Measurements from ENCODE around the gene CYTH1. TPM values are rescaled to one million over a fixed set of nuclear protein-coding genes. Genes with fewer than 3 reads are reported as not detected.

The CYTH1 gene
- total RNA-seq, 1 experiment from 2014 or later = 29.6 TPM

DNA sequence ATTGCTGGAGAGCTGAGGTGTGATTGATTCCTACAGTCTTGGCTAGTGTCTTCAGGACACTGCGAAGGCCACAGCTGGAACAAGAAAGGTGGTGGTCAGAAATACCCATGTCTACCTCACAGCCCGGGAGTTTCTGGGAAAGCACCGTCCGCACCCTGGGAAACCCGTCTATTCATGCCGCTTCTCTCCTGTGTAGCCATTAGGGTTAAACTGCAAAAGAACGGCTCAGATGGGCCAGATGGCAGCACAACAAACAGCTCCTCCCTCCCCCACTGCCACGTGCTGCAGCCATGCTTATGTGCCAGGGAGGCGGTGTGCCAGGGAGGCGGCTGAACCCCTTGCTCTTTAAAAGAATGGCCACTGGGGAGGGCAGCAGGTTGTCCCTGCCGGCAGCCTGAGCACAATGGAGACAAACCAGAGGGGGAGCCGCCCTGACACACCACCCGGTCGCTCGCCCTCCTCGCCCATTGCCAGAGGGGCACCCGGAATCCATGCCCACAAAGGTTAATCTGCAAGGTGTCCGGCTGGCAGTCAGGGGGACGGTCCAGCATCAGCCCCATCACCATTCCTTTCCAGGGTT, 65.2 kb downstream of the CYTH1 start:
- Histone ChIP-seq H3K4me3 (ENCODE audit: low read depth, low read length) (no peak overlapping the region), H3K4me1 (peaks cover 20% of the 10 kb centered on the region), H3K9me3 (no peaks in the 10 kb centered on the region), H3K36me3 (ENCODE audit: control insufficient read depth, insufficient read depth, low read length) (no peaks in the 10 kb centered on the region), H3K27me3 (replicated peaks; ENCODE audit: control insufficient read depth, insufficient read depth, low read length) (no peaks in the 10 kb centered on the region)
- Mint-ChIP-seq H3K27me3 (ENCODE audit: insufficient read depth, unreplicated experiment) (no peaks in the 10 kb centered on the region), H3K4me1 (ENCODE audit: low read depth, unreplicated experiment) (peaks cover 23% of the 10 kb centered on the region), H3K27ac (ENCODE audit: unreplicated experiment) (no peak overlapping the region), H3K36me3 (ENCODE audit: insufficient read depth, unreplicated experiment) (peaks cover 9% of the 10 kb centered on the region), H3K4me3 (ENCODE audit: unreplicated experiment) (no peak overlapping the region), H3K9me3 (ENCODE audit: unreplicated experiment) (no peaks in the 10 kb centered on the region)
- BruUV-seq (replicated peaks) = no TSS peak
- intact Hi-C loops (cut with micrococcal nuclease; ENCODE audit: unreplicated experiment) = no loop called here
- CTCF ChIA-PET = no interaction called here
- no peak for DNase-seq
- POLR2A ChIA-PET = no interaction called here
- TF ChIP-seq, protein P1, sequence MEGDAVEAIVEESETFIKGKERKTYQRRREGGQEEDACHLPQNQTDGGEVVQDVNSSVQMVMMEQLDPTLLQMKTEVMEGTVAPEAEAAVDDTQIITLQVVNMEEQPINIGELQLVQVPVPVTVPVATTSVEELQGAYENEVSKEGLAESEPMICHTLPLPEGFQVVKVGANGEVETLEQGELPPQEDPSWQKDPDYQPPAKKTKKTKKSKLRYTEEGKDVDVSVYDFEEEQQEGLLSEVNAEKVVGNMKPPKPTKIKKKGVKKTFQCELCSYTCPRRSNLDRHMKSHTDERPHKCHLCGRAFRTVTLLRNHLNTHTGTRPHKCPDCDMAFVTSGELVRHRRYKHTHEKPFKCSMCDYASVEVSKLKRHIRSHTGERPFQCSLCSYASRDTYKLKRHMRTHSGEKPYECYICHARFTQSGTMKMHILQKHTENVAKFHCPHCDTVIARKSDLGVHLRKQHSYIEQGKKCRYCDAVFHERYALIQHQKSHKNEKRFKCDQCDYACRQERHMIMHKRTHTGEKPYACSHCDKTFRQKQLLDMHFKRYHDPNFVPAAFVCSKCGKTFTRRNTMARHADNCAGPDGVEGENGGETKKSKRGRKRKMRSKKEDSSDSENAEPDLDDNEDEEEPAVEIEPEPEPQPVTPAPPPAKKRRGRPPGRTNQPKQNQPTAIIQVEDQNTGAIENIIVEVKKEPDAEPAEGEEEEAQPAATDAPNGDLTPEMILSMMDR (IDR thresholded peaks at IDR 0.05; ENCODE audit: insufficient read depth in 1 of 2, low read depth in 1 of 2, low read length in 1 of 2, severe bottlenecking in 1 of 2, unreplicated experiment in 1 of 2) = no peak

DNA sequence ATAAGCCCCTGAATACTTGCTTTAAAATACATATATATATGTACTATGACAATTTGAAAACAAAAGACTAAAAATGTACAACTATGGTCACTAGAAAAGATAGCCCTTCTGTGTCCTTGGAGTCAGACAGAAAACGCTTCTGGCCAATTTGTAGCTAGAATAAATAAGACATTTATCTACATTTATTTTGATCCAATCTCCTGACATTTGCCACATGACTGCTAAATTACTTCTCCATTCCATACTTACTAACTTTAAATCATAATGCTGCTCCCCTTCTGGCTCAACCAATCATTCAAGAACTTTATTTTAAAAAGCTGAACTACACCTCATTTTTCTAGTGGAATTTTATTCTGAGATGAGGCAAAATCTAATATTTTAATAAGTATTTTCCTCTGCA, 65.8 kb downstream of the CYTH1 start:
- Mint-ChIP-seq H3K9me3 (ENCODE audit: unreplicated experiment) (no peaks in the 10 kb centered on the region), H3K4me3 (ENCODE audit: unreplicated experiment) (no peak overlapping the region), H3K27me3 (ENCODE audit: insufficient read depth, unreplicated experiment) (no peaks in the 10 kb centered on the region), H3K36me3 (ENCODE audit: insufficient read depth, unreplicated experiment) (peaks cover 5% of the 10 kb centered on the region), H3K27ac (ENCODE audit: unreplicated experiment) (no peak overlapping the region), H3K4me1 (ENCODE audit: low read depth, unreplicated experiment) (peaks cover 23% of the 10 kb centered on the region)
- no peak overlapping the region for H3K4me3 ChIP-seq (ENCODE audit: low read depth, low read length)
- no TSS peak for BruUV-seq (replicated peaks)
- DNase-seq = no peak
- ChIA-PET CTCF (no interaction called here), POLR2A (no interaction called here)
- H3K4me1 ChIP-seq = peaks cover 20% of the 10 kb centered on the region
- H3K9me3 ChIP-seq = no peaks in the 10 kb centered on the region
- TF ChIP-seq, protein P1 (IDR thresholded peaks at IDR 0.05; ENCODE audit: insufficient read depth in 1 of 2, low read depth in 1 of 2, low read length in 1 of 2, severe bottlenecking in 1 of 2, unreplicated experiment in 1 of 2) = no peak
- no peaks in the 10 kb centered on the region for H3K36me3 ChIP-seq (ENCODE audit: control insufficient read depth, insufficient read depth, low read length)
- intact Hi-C loops (cut with micrococcal nuclease; ENCODE audit: unreplicated experiment) = no loop called here
- H3K27me3 ChIP-seq (replicated peaks; ENCODE audit: control insufficient read depth, insufficient read depth, low read length) = no peaks in the 10 kb centered on the region

DNA sequence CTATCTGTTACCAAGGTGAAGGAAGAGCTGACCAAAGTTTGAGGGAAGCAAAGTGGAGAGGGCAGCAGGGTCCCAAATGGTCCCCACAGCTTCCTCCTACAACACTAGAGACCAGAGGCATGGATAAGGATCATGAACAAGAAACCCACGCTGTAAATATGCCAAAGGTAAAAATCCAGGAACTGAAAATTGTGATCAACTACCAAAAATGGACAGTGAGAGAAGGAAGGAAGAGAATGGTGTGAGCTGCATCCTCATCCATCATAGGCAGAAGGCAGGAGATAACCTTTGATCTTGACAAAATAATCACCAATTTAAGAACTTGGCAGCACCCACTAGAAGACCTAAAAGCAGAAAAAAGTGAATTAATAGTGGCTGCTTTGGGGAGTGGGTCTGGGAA, 66.2 kb downstream of the CYTH1 start:
- H3K27me3 ChIP-seq (replicated peaks; ENCODE audit: control insufficient read depth, insufficient read depth, low read length) = no peaks in the 10 kb centered on the region
- DNase-seq = no peak
- intact Hi-C loops (cut with micrococcal nuclease; ENCODE audit: unreplicated experiment) = no loop called here
- Mint-ChIP-seq H3K27ac (ENCODE audit: unreplicated experiment) (no peak overlapping the region), H3K27me3 (ENCODE audit: insufficient read depth, unreplicated experiment) (no peaks in the 10 kb centered on the region), H3K9me3 (ENCODE audit: unreplicated experiment) (no peaks in the 10 kb centered on the region), H3K4me1 (ENCODE audit: low read depth, unreplicated experiment) (peaks cover 23% of the 10 kb centered on the region), H3K4me3 (ENCODE audit: unreplicated experiment) (no peak overlapping the region), H3K36me3 (ENCODE audit: insufficient read depth, unreplicated experiment) (peaks cover 4% of the 10 kb centered on the region)
- POLR2A ChIA-PET = no interaction called here
- BruUV-seq (replicated peaks) = no TSS peak
- TF ChIP-seq, protein P1 (IDR thresholded peaks at IDR 0.05; ENCODE audit: insufficient read depth in 1 of 2, low read depth in 1 of 2, low read length in 1 of 2, severe bottlenecking in 1 of 2, unreplicated experiment in 1 of 2) = no peak
- no peaks in the 10 kb centered on the region for H3K36me3 ChIP-seq (ENCODE audit: control insufficient read depth, insufficient read depth, low read length)
- CTCF ChIA-PET = interaction anchor here (0.6 kb wide), 1 partner anchor 53 kb away, joined by 3 read pairs; no protein-coding TSS in a partner anchor
- H3K4me1 ChIP-seq = peaks cover 20% of the 10 kb centered on the region
- no peaks in the 10 kb centered on the region for H3K9me3 ChIP-seq
- no peak overlapping the region for H3K4me3 ChIP-seq (ENCODE audit: low read depth, low read length)
